HepG2 (cell line): ENCODE measurements around the gene ZC3H8. TPM values are rescaled to one million over a fixed set of nuclear protein-coding genes. Genes with fewer than 3 reads are reported as not detected.
A peak's percentile ranks its signal among the peaks of the same experiment; 100 is the strongest.

Experiments used
- ATF5 ChIP-seq: sonication (generic); formaldehyde crosslinking; IDR thresholded peaks from 2 replicates; pipeline ENCODE4 v1.4.0; 2020; ENCODE audit warnings: mild to moderate bottlenecking, low read depth, missing genetic modification reagents
- CCDC6 ChIP-seq: sonication (generic); formaldehyde crosslinking; IDR thresholded peaks from 2 replicates; pipeline ENCODE4 v1.8.1; 2022; ENCODE audit warnings: mild to moderate bottlenecking, missing genetic modification reagents, moderate library complexity
- EED ChIP-seq: sonication (generic); formaldehyde crosslinking; IDR thresholded peaks from 2 replicates; pipeline ENCODE4 v1.5.0; 2020; ENCODE audit warnings: mild to moderate bottlenecking, missing genetic modification reagents
- EHMT2 ChIP-seq: fragments of 200-600 bp; sonication (generic); IDR thresholded peaks from 2 replicates; pipeline ENCODE4 v1.7.0; 2017; ENCODE audit warnings: antibody characterized with exemption, low read depth, low read length, borderline replicate concordance
- EP300 ChIP-seq, 3 experiments: sonication (generic) in 1 of 3; formaldehyde crosslinking in 1 of 3; IDR thresholded peaks; 2 replicates each; pipeline versions ENCODE4 v1.5.1 to v1.6.1; 2011 to 2020; ENCODE audit warnings: low read depth in 2 of 3, low read length in 2 of 3, borderline replicate concordance in 1 of 3, improper control_type of control experiment in 1 of 3, mild to moderate bottlenecking in 1 of 3, missing genetic modification reagents in 1 of 3, moderate library complexity in 1 of 3
- HMGA1 ChIP-seq: sonication (generic); formaldehyde crosslinking; conservative IDR thresholded peaks from 2 replicates; pipeline ENCODE4 v1.4.0; 2020; ENCODE audit warnings: missing genetic modification reagents
- HNRNPUL1 ChIP-seq: fragments of 200-400 bp; formaldehyde crosslinking; IDR thresholded peaks from 2 replicates; pipeline ENCODE4 v1.6.1; 2017; ENCODE audit warnings: low read depth, mild to moderate bottlenecking, low read length, moderate library complexity
- KDM1A ChIP-seq: IDR thresholded peaks from 2 replicates; pipeline ENCODE4 v1.6.1; 2016; ENCODE audit warnings: missing compliant biosample characterization
- MAF1 ChIP-seq: sonication (generic); formaldehyde crosslinking; IDR thresholded peaks from 2 replicates; pipeline ENCODE4 v1.5.0; 2020; ENCODE audit warnings: missing genetic modification reagents, borderline replicate concordance
- NFIC ChIP-seq: IDR thresholded peaks from 2 replicates; pipeline ENCODE4 v1.6.1; 2012; ENCODE audit warnings: mild to moderate bottlenecking, low read length, inconsistent platforms
- PREB ChIP-seq: sonication (generic); formaldehyde crosslinking; IDR thresholded peaks from 2 replicates; pipeline ENCODE4 v1.4.0; 2020; ENCODE audit warnings: missing genetic modification reagents
- RFX1 ChIP-seq: fragments of 450-650 bp; IDR thresholded peaks from 2 replicates; pipeline ENCODE4 v1.6.1; 2017
- SMAD9 ChIP-seq: sonication (generic); formaldehyde crosslinking; IDR thresholded peaks from 2 replicates; pipeline ENCODE4 v1.5.1; 2020; ENCODE audit warnings: mild to moderate bottlenecking, missing genetic modification reagents
- SNAPC2 ChIP-seq: sonication (generic); formaldehyde crosslinking; IDR thresholded peaks from 2 replicates; pipeline ENCODE4 v1.8.1; 2022; ENCODE audit warnings: mild to moderate bottlenecking, missing genetic modification reagents
- SNAPC5 ChIP-seq: sonication (generic); formaldehyde crosslinking; IDR thresholded peaks from 2 replicates; pipeline ENCODE4 v1.8.1; 2023; ENCODE audit warnings: mild to moderate bottlenecking, missing genetic modification reagents, borderline replicate concordance
- ZEB1 ChIP-seq: IDR thresholded peaks from 2 replicates; pipeline ENCODE4 v1.6.1; 2012; ENCODE audit warnings: mild to moderate bottlenecking, low read depth, inconsistent platforms; ENCODE audit not compliant: insufficient replicate concordance
- ZFX ChIP-seq: sonication (generic); formaldehyde crosslinking; IDR thresholded peaks from 2 replicates; pipeline ENCODE4 v1.4.0; 2020; ENCODE audit warnings: mild to moderate bottlenecking, low read depth, missing genetic modification reagents, moderate library complexity
- ZMYM4 ChIP-seq: sonication (generic); formaldehyde crosslinking; IDR thresholded peaks from 2 replicates; pipeline ENCODE4 v1.8.1; 2023; ENCODE audit warnings: mild to moderate bottlenecking, missing genetic modification reagents
- ZNF224 ChIP-seq: sonication (generic); formaldehyde crosslinking; IDR thresholded peaks from 2 replicates; pipeline ENCODE4 v1.5.0; 2020; ENCODE audit warnings: mild to moderate bottlenecking, missing genetic modification reagents
- ZNF276 ChIP-seq: sonication (generic); formaldehyde crosslinking; IDR thresholded peaks from 2 replicates; pipeline ENCODE4 v1.4.0; 2020; ENCODE audit warnings: mild to moderate bottlenecking, low read depth, missing genetic modification reagents
- ZNF431 ChIP-seq: sonication (generic); formaldehyde crosslinking; IDR thresholded peaks from 2 replicates; pipeline ENCODE4 v1.9.0; 2022; ENCODE audit warnings: missing genetic modification reagents, low read depth, mild to moderate bottlenecking, borderline replicate concordance
- ZNF446 ChIP-seq: sonication (generic); formaldehyde crosslinking; IDR thresholded peaks from 2 replicates; pipeline ENCODE4 v1.5.0; 2020; ENCODE audit warnings: mild to moderate bottlenecking, missing genetic modification reagents
- ZNF556 ChIP-seq: sonication (generic); formaldehyde crosslinking; IDR thresholded peaks from 2 replicates; pipeline ENCODE4 v1.4.0; 2020; ENCODE audit warnings: mild to moderate bottlenecking, missing genetic modification reagents, borderline replicate concordance
- ZNF589 ChIP-seq: sonication (generic); formaldehyde crosslinking; conservative IDR thresholded peaks from 2 replicates; pipeline ENCODE4 v1.8.0; 2022; ENCODE audit warnings: mild to moderate bottlenecking, moderate library complexity, missing genetic modification reagents
- ZNF747 ChIP-seq: sonication (generic); formaldehyde crosslinking; IDR thresholded peaks from 2 replicates; pipeline ENCODE4 v1.8.1; 2023; ENCODE audit warnings: missing genetic modification reagents, mild to moderate bottlenecking, borderline replicate concordance
- ZNF775 ChIP-seq: sonication (generic); formaldehyde crosslinking; IDR thresholded peaks from 2 replicates; pipeline ENCODE4 v1.4.0; 2020; ENCODE audit warnings: missing genetic modification reagents, mild to moderate bottlenecking, moderate library complexity, borderline replicate concordance
- polyA plus RNA-seq, 8 experiments: library from polyadenylated mRNA; depleted of rRNA in 3 of 8; stranded (reverse) in 7 of 8; unstranded in 1 of 8; fragments of >200 nt; fragmentation: Illumina TruSeq in 4 of 8; extraction: Trizol in 4 of 8; gene quantifications; 2 replicates each; pipeline versions ENCODE4 v1.2.1 to v1.2.3, GENCODE V29; 2011 to 2016; ENCODE audit warnings: low read depth in 4 of 8, missing spikeins in 1 of 8, mixed read lengths in 1 of 8; ENCODE audit not compliant: insufficient read depth in 1 of 8
- total RNA-seq, 5 experiments: library from RNA; depleted of rRNA; stranded (reverse); fragments of >200 nt; fragmentation: Illumina TruSeq; extraction: Trizol; gene quantifications; 2 replicates each; pipeline ENCODE4 v1.2.3, GENCODE V29; 2016; ENCODE audit warnings: low read depth in 1 of 5

Gene ZC3H8
- total and polyA plus RNA-seq, 2 of the 13 experiments (the other 11 are each of a cell fraction or from before 2014, with no cell fraction given): 4.5 to 17.0 TPM

GRCh38 chr2:112254466-112255240 lies at the start of gene ZC3H8 (continued):
- TF ChIP-seq EP300 (IDR thresholded peaks at IDR 0.05; ENCODE audit: low read depth in 2 of 2, low read length in 2 of 2): no peak
- TF ChIP-seq EP300 (CRISPR knock-in tag; IDR thresholded peaks at IDR 0.05; ENCODE audit: borderline replicate concordance): peak; percentile 44; the same call in 1 of the 2 replicates
- TF ChIP-seq NFIC: no peak
- TF ChIP-seq ATF5 (CRISPR knock-in tag): peak; percentile 81; the same call in 1 of the 2 replicates
- no peak for TF ChIP-seq ZNF431 (CRISPR knock-in tag)
- TF ChIP-seq EED (CRISPR knock-in tag): peak; percentile 80
- peak; percentile 94 for TF ChIP-seq CCDC6 (CRISPR knock-in tag)
- 0 out of 2 replicates have a peak, but pooled peaks have one; percentile 61 for TF ChIP-seq ZNF589 (CRISPR knock-in tag)
- TF ChIP-seq SNAPC5: no peak
- 0 out of 2 replicates have a peak, but pooled peaks have one; percentile 77 for TF ChIP-seq PREB (CRISPR knock-in tag)
- peak; percentile 84 for TF ChIP-seq ZEB1
- 0 out of 2 replicates have a peak, but pooled peaks have one; percentile 48 for TF ChIP-seq ZNF446 (CRISPR knock-in tag)
- TF ChIP-seq ZNF224 (CRISPR knock-in tag): peak; percentile 95
- TF ChIP-seq ZMYM4 (CRISPR knock-in tag): peak; percentile 72; the same call in 1 of the 2 replicates
- TF ChIP-seq ZFX (CRISPR knock-in tag): peak; percentile 93
- TF ChIP-seq SNAPC2 (CRISPR knock-in tag): no peak
- TF ChIP-seq EHMT2: no peak
- no peak for TF ChIP-seq KDM1A (CRISPR knock-in tag)
- TF ChIP-seq SMAD9 (CRISPR knock-in tag): no peak
- TF ChIP-seq ZNF747 (CRISPR knock-in tag): no peak; the same call in 1 of the 2 replicates
- no peak for TF ChIP-seq HNRNPUL1
- peak; percentile 93; the same call in 1 of the 2 replicates for TF ChIP-seq ZNF276 (CRISPR knock-in tag)
- no peak; the same call in none of the 2 replicates for TF ChIP-seq ZNF556 (CRISPR knock-in tag)
- TF ChIP-seq RFX1: no peak
- TF ChIP-seq ZNF775 (CRISPR knock-in tag): peak; percentile 74; the same call in 1 of the 2 replicates
- TF ChIP-seq HMGA1 (CRISPR knock-in tag): no peak
- peak; percentile 83; the same call in 1 of the 2 replicates for TF ChIP-seq MAF1 (CRISPR knock-in tag)
